GM12878 (cell line): ENCODE data around the gene CRYZL1. TPM values are rescaled to one million over a fixed set of nuclear protein-coding genes. Genes with fewer than 3 reads are reported as not detected.

Experiments
- ATAC-seq: fragments of 200-7000 bp; cut with Tn5 transposase; 3 replicates; pipeline ENCODE4 v1.9.1; 2020; ENCODE audit warnings: mild to moderate bottlenecking, moderate library complexity
- BruUV-seq: library from RNA; stranded (reverse); fragments of 400-500 nt; replicated peaks from 2 replicates; lab custom pipeline; 2021; lab: Mats Ljungman, UMichigan
- CTCF ChIA-PET: fragments of 300-600 bp; sonication (Branson Sonifier 250); formaldehyde crosslinking; extraction: SDS; loops from one replicate; lab custom pipeline; 2021; ENCODE audit warnings: inconsistent platforms; lab: Yijun Ruan, JAX
- POLR2A ChIA-PET: fragments of 350-600 bp; formaldehyde crosslinking; extraction: SDS; loops from one replicate; lab custom pipeline; 2021; ENCODE audit warnings: inconsistent platforms; lab: Charles Lee
- RAD21 ChIA-PET: fragments of 300-600 bp; sonication (Branson Sonifier 250); formaldehyde crosslinking; loops from one replicate; lab custom pipeline; 2023; ENCODE audit warnings: antibody characterized with exemption; ENCODE audit not compliant: unreplicated experiment; lab: Charles Lee
- SMC1A ChIA-PET: fragments of 300-600 bp; sonication (Branson Sonifier 250); formaldehyde crosslinking; loops from one replicate; lab custom pipeline; 2023; ENCODE audit not compliant: unreplicated experiment, uncharacterized antibody; lab: Charles Lee
- DNase-seq: peaks from one replicate; pipeline ENCODE4 v3.0.0-alpha.2; 2011; ENCODE audit warnings: low read depth, low spot score
- FAIRE-seq: peaks from 3 replicates; lab custom pipeline; 2011; peaks lifted over from hg19 to GRCh38; lab: Jason Lieb, UNC
- H2AFZ ChIP-seq: 2 replicates; pipeline ENCODE4 v1.6.0; 2011; ENCODE audit warnings: low read depth, low read length, control low read depth; ENCODE audit not compliant: control insufficient read depth
- H3K27ac ChIP-seq: 2 replicates; pipeline ENCODE4 v1.5.1; 2011; ENCODE audit warnings: control low read depth; ENCODE audit not compliant: control insufficient read depth, insufficient read depth
- H3K27me3 ChIP-seq, 2 experiments: replicated peaks in 1 of 2; 2 replicates each; pipeline versions ENCODE4 v1.6.0 to v1.6.1; 2011; ENCODE audit warnings: low read length in 1 of 2; ENCODE audit not compliant: control insufficient read depth in 2 of 2, insufficient read depth in 2 of 2
- H3K36me3 ChIP-seq, 2 experiments: 2 replicates each; pipeline ENCODE4 v1.5.1; 2011; ENCODE audit warnings: low read length in 1 of 2; ENCODE audit not compliant: control insufficient read depth in 2 of 2, insufficient read depth in 2 of 2
- H3K4me1 ChIP-seq: 2 replicates; pipeline ENCODE4 v1.6.1; 2011; ENCODE audit warnings: mild to moderate bottlenecking, low read length, moderate library complexity, mixed read lengths; ENCODE audit not compliant: control insufficient read depth, insufficient read depth
- H3K4me2 ChIP-seq: 2 replicates; pipeline ENCODE4 v1.6.0; 2011; ENCODE audit warnings: control low read depth; ENCODE audit not compliant: control insufficient read depth, insufficient read depth
- H3K4me3 ChIP-seq: fragments of 200-600 bp; sonication (generic); 2 replicates; pipeline ENCODE4 v1.5.1; 2016
- H3K79me2 ChIP-seq: 2 replicates; pipeline ENCODE4 v1.6.0; 2011; ENCODE audit warnings: low read length; ENCODE audit not compliant: control insufficient read depth, insufficient read depth
- H3K9ac ChIP-seq: 2 replicates; pipeline ENCODE4 v1.8.0; 2011; ENCODE audit warnings: low read length, control low read depth, mixed read lengths; ENCODE audit not compliant: control insufficient read depth, insufficient read depth
- H3K9me3 ChIP-seq: replicated peaks from 3 replicates; pipeline ENCODE4 v1.5.1; 2011; ENCODE audit warnings: mild to moderate bottlenecking, low read length; ENCODE audit not compliant: control insufficient read depth, insufficient read depth
- H4K20me1 ChIP-seq: 2 replicates; pipeline ENCODE4 v1.6.0; 2011; ENCODE audit not compliant: control insufficient read depth, insufficient read depth
- BMI1 ChIP-seq: fragments of 450-650 bp; IDR thresholded peaks from 2 replicates; pipeline ENCODE4 v1.6.1; 2016; ENCODE audit warnings: mild to moderate bottlenecking, moderate library complexity, borderline replicate concordance
- ETV6 ChIP-seq, 2 experiments: fragments of 450-650 bp in 1 of 2; IDR thresholded peaks in 1 of 2; conservative IDR thresholded peaks in 1 of 2; 2 replicates each; pipeline ENCODE4 v1.6.1; 2014; ENCODE audit warnings: antibody characterized with exemption in 1 of 2, borderline replicate concordance in 1 of 2, low read depth in 1 of 2, mild to moderate bottlenecking in 1 of 2, moderate library complexity in 1 of 2
- FOS ChIP-seq: IDR thresholded peaks from 3 replicates; pipeline ENCODE4 v1.6.1; 2011; ENCODE audit warnings: borderline replicate concordance; ENCODE audit not compliant: insufficient read length; ENCODE audit errors: extremely low read depth
- HDGF ChIP-seq: fragments of 450-650 bp; IDR thresholded peaks from 2 replicates; pipeline ENCODE4 v1.6.1; 2016; ENCODE audit warnings: antibody characterized with exemption
- MEF2B ChIP-seq: fragments of 450-650 bp; IDR thresholded peaks from 2 replicates; pipeline ENCODE4 v1.6.1; 2018; ENCODE audit warnings: mild to moderate bottlenecking, moderate library complexity; ENCODE audit not compliant: partially characterized antibody, poor library complexity, severe bottlenecking
- RB1 ChIP-seq: fragments of 450-650 bp; formaldehyde crosslinking; IDR thresholded peaks from 2 replicates; pipeline ENCODE4 v1.6.1; 2017; ENCODE audit warnings: mild to moderate bottlenecking, borderline replicate concordance
- YY1 ChIP-seq: IDR thresholded peaks from 2 replicates; pipeline ENCODE4 v1.6.1; 2011; ENCODE audit warnings: low read depth, mild to moderate bottlenecking, low read length
- WGBS: methylation state at CpG from one replicate; pipeline ENCODE4 v1.1.6; 2016; ENCODE audit warnings: low lambda C conversion rate; ENCODE audit not compliant: insufficient replicate concordance, insufficient coverage; ENCODE audit errors: missing lambda C conversion rate; 5-methylcytosine and 5-hydroxymethylcytosine counted together
- in situ Hi-C: fragments of 300-500 bp; cut with MboI; formaldehyde crosslinking; loops from 9 replicates; pipeline ENCODE4 v1.14.3; 2018; ENCODE audit warnings: mixed read lengths
- intact Hi-C: fragments of 100-400 bp; cut with micrococcal nuclease; formaldehyde crosslinking; loops from one replicate; pipeline ENCODE4 v1.14.2; 2022; ENCODE audit not compliant: unreplicated experiment
- polyA plus RNA-seq, 11 experiments: library from polyadenylated mRNA; depleted of rRNA in 4 of 11; unstranded in 6 of 11; stranded (reverse) in 5 of 11; fragments of >200 nt; fragmentation: Nextera tagmentation in 4 of 11; fragmentation: Illumina TruSeq in 1 of 11; extraction: Ambion mirVana in 4 of 11; extraction: Trizol in 1 of 11; gene quantifications; 1 replicate in 1 of 11; 2 replicates in 10 of 11; pipeline versions ENCODE4 v1.2.1 to v1.2.3, GENCODE V29; 2011 to 2016; ENCODE audit warnings: inconsistent platforms in 2 of 11, missing spikeins in 2 of 11, low read depth in 1 of 11
- total RNA-seq, 4 experiments: library from RNA; depleted of rRNA in 3 of 4; stranded (reverse); fragments of >200 nt in 3 of 4; fragmentation: Illumina TruSeq in 1 of 4; extraction: Trizol in 1 of 4; gene quantifications; 2 replicates each; pipeline versions ENCODE4 v1.2.1 to v1.2.3, GENCODE V29; 2013 to 2021
- TF ChIP-seq, protein P1 (sequence below): IDR thresholded peaks from 2 replicates; pipeline ENCODE4 v1.6.1; 2012; ENCODE audit warnings: low read depth, low read length, improper control_type of control experiment
- TF ChIP-seq, protein P2 (sequence below): fragments of 450-650 bp; IDR thresholded peaks from 2 replicates; pipeline ENCODE4 v1.6.1; 2017; ENCODE audit warnings: antibody characterized with exemption, mild to moderate bottlenecking, moderate library complexity

CRYZL1 gene
- total and polyA plus RNA-seq, 10 of the 15 experiments (the other 5 are each of a cell fraction or from before 2014, with no cell fraction given): 14.3 to 72.4 (median 30.7) TPM

DNA sequence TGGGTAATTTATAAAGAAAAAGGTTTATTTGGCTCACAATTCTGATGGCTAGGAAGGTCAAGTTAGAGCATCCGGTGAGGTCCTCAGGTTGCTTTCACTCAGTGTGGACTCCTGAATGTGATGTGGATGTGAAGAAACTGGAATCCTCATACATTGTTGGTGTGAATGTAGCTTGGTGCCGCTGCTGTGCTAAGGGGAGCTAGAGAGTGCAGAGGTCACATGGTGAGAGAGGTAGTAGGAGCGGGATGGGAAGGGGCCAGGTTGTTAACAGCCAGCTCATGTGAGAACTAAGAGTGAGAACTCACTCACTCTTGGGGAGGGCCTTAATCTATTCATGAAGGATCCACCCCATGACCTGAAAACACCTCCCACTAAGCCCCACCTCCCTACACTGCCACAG lies 22.6 kb upstream of the CRYZL1 start:
- in situ Hi-C loops: no loop called here
- SMC1A ChIA-PET: no interaction called here
- ATAC-seq (no peak), DNase-seq (no peak), FAIRE-seq (no peak)
- Histone ChIP-seq H3K9ac (no peak overlapping the region), H2AFZ (no peak overlapping the region), H4K20me1 (no peaks in the 10 kb centered on the region), H3K4me3 (no peak overlapping the region), H3K4me2 (no peak overlapping the region), H3K27ac (no peak overlapping the region), H3K79me2 (no peaks in the 10 kb centered on the region), H3K27me3 (no peaks in the 10 kb centered on the region), H3K9me3 (no peaks in the 10 kb centered on the region), H3K4me1 (no peaks in the 10 kb centered on the region), H3K36me3 (no peaks in the 10 kb centered on the region)
- TF ChIP-seq, protein P1, sequence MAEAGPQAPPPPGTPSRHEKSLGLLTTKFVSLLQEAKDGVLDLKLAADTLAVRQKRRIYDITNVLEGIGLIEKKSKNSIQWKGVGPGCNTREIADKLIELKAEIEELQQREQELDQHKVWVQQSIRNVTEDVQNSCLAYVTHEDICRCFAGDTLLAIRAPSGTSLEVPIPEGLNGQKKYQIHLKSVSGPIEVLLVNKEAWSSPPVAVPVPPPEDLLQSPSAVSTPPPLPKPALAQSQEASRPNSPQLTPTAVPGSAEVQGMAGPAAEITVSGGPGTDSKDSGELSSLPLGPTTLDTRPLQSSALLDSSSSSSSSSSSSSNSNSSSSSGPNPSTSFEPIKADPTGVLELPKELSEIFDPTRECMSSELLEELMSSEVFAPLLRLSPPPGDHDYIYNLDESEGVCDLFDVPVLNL: no peak
- TF ChIP-seq HDGF: no peak
- TF ChIP-seq MEF2B: no peak
- TF ChIP-seq, protein P2, sequence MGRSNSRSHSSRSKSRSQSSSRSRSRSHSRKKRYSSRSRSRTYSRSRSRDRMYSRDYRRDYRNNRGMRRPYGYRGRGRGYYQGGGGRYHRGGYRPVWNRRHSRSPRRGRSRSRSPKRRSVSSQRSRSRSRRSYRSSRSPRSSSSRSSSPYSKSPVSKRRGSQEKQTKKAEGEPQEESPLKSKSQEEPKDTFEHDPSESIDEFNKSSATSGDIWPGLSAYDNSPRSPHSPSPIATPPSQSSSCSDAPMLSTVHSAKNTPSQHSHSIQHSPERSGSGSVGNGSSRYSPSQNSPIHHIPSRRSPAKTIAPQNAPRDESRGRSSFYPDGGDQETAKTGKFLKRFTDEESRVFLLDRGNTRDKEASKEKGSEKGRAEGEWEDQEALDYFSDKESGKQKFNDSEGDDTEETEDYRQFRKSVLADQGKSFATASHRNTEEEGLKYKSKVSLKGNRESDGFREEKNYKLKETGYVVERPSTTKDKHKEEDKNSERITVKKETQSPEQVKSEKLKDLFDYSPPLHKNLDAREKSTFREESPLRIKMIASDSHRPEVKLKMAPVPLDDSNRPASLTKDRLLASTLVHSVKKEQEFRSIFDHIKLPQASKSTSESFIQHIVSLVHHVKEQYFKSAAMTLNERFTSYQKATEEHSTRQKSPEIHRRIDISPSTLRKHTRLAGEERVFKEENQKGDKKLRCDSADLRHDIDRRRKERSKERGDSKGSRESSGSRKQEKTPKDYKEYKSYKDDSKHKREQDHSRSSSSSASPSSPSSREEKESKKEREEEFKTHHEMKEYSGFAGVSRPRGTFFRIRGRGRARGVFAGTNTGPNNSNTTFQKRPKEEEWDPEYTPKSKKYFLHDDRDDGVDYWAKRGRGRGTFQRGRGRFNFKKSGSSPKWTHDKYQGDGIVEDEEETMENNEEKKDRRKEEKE: no peak
- TF ChIP-seq YY1: no peak
- no peak for TF ChIP-seq ETV6 (conservative IDR thresholded peaks at IDR 0.05 in 1 of 2, IDR thresholded peaks at IDR 0.05 in 1 of 2; ENCODE audit: borderline replicate concordance in 1 of 2, low read depth in 1 of 2)
- no peak for TF ChIP-seq RB1
- TF ChIP-seq BMI1: no peak
- no peak for TF ChIP-seq FOS
- POLR2A ChIA-PET: interaction anchor here (0.6 kb wide), 1 partner anchor 458 kb away, joined by 6 read pairs; no protein-coding TSS in a partner anchor
- RAD21 ChIA-PET: no interaction called here
- CTCF ChIA-PET: no interaction called here
- WGBS: 76% methylated on average over 3 of the region's 3 CpGs
- intact Hi-C loops: no loop called here
- BruUV-seq: no TSS peak
